WTC11 (cell line): Measurements from ENCODE around the gene SSR2.

ENCODE experiments used
- NFE2L1 ChIP-seq: sonication (generic); formaldehyde crosslinking; IDR thresholded peaks from 2 replicates; pipeline ENCODE4 v1.8.1; 2023; ENCODE audit warnings: missing genetic modification reagents
- ZNF121 ChIP-seq: sonication (generic); formaldehyde crosslinking; IDR thresholded peaks from 2 replicates; pipeline ENCODE4 v1.8.0; 2023; ENCODE audit warnings: missing genetic modification reagents
- TF ChIP-seq, protein P1 (sequence below): fragments of 200-600 bp; IDR thresholded peaks from 2 replicates; pipeline ENCODE4 v1.8.0; 2022; ENCODE audit warnings: antibody characterized with exemption
- TF ChIP-seq, protein P2 (sequence below): sonication (generic); formaldehyde crosslinking; IDR thresholded peaks from 2 replicates; pipeline ENCODE4 v1.8.1; 2022; ENCODE audit warnings: mild to moderate bottlenecking, moderate library complexity, missing genetic modification reagents

DNA sequence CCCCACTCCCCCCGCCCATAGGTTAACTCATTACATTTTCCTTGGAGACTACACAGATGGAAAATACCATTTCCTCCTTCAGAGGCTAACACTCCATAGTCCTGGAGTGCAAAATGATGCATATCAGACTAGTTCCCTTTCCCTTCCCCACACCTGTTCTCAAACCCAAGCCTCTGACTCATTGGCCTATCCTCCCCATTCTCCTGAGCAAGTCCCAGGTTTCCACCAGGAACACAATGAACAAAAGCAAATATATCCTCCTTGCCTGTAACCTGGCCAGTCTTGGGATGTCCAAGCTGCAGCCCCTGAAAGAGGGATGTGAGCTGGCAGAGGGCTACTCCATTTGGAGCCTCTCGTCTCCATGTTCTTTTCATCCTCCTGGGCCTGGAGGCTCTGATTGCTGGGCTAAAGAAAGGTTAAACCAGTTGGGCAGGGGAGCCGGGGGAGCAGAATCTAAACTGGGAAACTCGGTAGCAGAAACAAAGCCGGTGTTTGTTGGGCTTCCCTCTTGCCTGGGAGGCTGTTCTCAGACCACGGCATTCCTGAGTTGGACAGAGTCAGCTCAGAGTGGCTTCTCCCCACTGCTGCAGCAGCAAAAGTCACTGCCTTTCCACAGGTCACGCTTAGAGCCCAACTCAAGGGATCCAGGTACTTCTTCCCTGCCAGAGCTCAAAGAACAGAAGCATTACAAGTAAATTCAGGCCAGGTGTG, 13.9 kb downstream of the SSR2 start:
- TF ChIP-seq, protein P1, sequence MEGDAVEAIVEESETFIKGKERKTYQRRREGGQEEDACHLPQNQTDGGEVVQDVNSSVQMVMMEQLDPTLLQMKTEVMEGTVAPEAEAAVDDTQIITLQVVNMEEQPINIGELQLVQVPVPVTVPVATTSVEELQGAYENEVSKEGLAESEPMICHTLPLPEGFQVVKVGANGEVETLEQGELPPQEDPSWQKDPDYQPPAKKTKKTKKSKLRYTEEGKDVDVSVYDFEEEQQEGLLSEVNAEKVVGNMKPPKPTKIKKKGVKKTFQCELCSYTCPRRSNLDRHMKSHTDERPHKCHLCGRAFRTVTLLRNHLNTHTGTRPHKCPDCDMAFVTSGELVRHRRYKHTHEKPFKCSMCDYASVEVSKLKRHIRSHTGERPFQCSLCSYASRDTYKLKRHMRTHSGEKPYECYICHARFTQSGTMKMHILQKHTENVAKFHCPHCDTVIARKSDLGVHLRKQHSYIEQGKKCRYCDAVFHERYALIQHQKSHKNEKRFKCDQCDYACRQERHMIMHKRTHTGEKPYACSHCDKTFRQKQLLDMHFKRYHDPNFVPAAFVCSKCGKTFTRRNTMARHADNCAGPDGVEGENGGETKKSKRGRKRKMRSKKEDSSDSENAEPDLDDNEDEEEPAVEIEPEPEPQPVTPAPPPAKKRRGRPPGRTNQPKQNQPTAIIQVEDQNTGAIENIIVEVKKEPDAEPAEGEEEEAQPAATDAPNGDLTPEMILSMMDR: no peak
- TF ChIP-seq ZNF121: no peak
- TF ChIP-seq, protein P2, sequence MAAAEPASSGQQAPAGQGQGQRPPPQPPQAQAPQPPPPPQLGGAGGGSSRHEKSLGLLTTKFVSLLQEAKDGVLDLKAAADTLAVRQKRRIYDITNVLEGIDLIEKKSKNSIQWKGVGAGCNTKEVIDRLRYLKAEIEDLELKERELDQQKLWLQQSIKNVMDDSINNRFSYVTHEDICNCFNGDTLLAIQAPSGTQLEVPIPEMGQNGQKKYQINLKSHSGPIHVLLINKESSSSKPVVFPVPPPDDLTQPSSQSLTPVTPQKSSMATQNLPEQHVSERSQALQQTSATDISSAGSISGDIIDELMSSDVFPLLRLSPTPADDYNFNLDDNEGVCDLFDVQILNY (CRISPR knock-in tag): no peak
- TF ChIP-seq NFE2L1 (CRISPR knock-in tag): no peak
